ENCODE results near the gene SOS2.

DNA sequence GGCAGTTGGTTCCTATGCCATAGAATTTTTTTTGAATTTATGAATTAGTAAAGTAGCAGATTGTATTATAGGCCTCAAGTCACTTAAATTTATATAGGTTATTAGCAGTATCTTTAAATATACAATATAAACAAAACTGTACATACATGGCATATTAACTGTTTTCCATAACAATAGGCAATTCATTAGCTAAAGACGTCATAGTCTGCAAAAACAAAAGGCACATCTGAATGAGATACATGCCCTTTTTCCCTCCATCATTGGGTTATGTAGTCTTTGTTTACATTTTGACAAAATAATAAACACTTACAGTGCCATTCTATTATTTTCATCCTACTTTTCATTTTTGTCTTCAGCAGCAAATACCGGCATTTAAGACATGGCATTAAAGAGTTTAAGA, 113.9 kb downstream of the SOS2 start:
- TF ChIP-seq, protein P1, sequence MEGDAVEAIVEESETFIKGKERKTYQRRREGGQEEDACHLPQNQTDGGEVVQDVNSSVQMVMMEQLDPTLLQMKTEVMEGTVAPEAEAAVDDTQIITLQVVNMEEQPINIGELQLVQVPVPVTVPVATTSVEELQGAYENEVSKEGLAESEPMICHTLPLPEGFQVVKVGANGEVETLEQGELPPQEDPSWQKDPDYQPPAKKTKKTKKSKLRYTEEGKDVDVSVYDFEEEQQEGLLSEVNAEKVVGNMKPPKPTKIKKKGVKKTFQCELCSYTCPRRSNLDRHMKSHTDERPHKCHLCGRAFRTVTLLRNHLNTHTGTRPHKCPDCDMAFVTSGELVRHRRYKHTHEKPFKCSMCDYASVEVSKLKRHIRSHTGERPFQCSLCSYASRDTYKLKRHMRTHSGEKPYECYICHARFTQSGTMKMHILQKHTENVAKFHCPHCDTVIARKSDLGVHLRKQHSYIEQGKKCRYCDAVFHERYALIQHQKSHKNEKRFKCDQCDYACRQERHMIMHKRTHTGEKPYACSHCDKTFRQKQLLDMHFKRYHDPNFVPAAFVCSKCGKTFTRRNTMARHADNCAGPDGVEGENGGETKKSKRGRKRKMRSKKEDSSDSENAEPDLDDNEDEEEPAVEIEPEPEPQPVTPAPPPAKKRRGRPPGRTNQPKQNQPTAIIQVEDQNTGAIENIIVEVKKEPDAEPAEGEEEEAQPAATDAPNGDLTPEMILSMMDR (IDR thresholded peaks at IDR 0.05) = no peak
- TF ChIP-seq POLR2A (IDR thresholded peaks at IDR 0.05) (no peak), POLR2AphosphoS5 (IDR thresholded peaks at IDR 0.05) (no peak)
